HL-60 (cell line): Measurements from ENCODE around the gene KATNAL1.

Experiments used
- DNase-seq, 2 experiments: peaks; one replicate each; pipeline ENCODE4 v3.0.0-alpha.2; 2010 to 2020; ENCODE audit warnings: low read depth in 1 of 2, low spot score in 1 of 2
- H3K27ac ChIP-seq: fragments of 250-450 bp; sonication (Bioruptor Pico); replicated peaks from 2 replicates; pipeline ENCODE4 v1.5.1; 2020; ENCODE audit warnings: mild to moderate bottlenecking, moderate library complexity
- H3K27me3 ChIP-seq: fragments of 250-450 bp; sonication (Bioruptor Pico); 2 replicates; pipeline ENCODE4 v1.5.1; 2021; ENCODE audit warnings: mild to moderate bottlenecking, moderate library complexity; ENCODE audit not compliant: insufficient read depth, poor library complexity, severe bottlenecking
- H3K4me3 ChIP-seq: replicated peaks from 2 replicates; pipeline ENCODE4 v1.5.1; 2011; ENCODE audit warnings: mild to moderate bottlenecking, control low read depth, low read length; ENCODE audit not compliant: insufficient read depth
- GABPA ChIP-seq: IDR thresholded peaks from 2 replicates; pipeline ENCODE4 v1.6.1; 2012; ENCODE audit warnings: low read depth
- POLR2AphosphoS5 ChIP-seq: IDR thresholded peaks from 2 replicates; pipeline ENCODE4 v1.6.1; 2012; ENCODE audit warnings: low read depth
- SPI1 ChIP-seq: IDR thresholded peaks from 2 replicates; pipeline ENCODE4 v1.6.1; 2012; ENCODE audit warnings: low read depth, mild to moderate bottlenecking, borderline replicate concordance
- TF ChIP-seq, protein P1 (sequence below): IDR thresholded peaks from one replicate; pipeline ENCODE4 v1.5.1; 2011; ENCODE audit warnings: low read length, control low read depth, inconsistent platforms; ENCODE audit not compliant: insufficient read depth
- TF ChIP-seq, protein P2 (sequence below): IDR thresholded peaks from 2 replicates; pipeline ENCODE4 v1.6.1; 2012; ENCODE audit warnings: low read depth; ENCODE audit not compliant: insufficient replicate concordance

KATNAL1 gene

GRCh38 chr13:30158774-30159445 is 148.4 kb downstream of the KATNAL1 start:
- H3K27me3 ChIP-seq, result no peaks in the 10 kb centered on the region
- no peak overlapping the region for H3K4me3 ChIP-seq
- no peak overlapping the region for H3K27ac ChIP-seq
- TF ChIP-seq GABPA (no peak), POLR2AphosphoS5 (no peak), SPI1 (no peak)
- TF ChIP-seq, protein P1, sequence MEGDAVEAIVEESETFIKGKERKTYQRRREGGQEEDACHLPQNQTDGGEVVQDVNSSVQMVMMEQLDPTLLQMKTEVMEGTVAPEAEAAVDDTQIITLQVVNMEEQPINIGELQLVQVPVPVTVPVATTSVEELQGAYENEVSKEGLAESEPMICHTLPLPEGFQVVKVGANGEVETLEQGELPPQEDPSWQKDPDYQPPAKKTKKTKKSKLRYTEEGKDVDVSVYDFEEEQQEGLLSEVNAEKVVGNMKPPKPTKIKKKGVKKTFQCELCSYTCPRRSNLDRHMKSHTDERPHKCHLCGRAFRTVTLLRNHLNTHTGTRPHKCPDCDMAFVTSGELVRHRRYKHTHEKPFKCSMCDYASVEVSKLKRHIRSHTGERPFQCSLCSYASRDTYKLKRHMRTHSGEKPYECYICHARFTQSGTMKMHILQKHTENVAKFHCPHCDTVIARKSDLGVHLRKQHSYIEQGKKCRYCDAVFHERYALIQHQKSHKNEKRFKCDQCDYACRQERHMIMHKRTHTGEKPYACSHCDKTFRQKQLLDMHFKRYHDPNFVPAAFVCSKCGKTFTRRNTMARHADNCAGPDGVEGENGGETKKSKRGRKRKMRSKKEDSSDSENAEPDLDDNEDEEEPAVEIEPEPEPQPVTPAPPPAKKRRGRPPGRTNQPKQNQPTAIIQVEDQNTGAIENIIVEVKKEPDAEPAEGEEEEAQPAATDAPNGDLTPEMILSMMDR, result no peak
- TF ChIP-seq, protein P2, sequence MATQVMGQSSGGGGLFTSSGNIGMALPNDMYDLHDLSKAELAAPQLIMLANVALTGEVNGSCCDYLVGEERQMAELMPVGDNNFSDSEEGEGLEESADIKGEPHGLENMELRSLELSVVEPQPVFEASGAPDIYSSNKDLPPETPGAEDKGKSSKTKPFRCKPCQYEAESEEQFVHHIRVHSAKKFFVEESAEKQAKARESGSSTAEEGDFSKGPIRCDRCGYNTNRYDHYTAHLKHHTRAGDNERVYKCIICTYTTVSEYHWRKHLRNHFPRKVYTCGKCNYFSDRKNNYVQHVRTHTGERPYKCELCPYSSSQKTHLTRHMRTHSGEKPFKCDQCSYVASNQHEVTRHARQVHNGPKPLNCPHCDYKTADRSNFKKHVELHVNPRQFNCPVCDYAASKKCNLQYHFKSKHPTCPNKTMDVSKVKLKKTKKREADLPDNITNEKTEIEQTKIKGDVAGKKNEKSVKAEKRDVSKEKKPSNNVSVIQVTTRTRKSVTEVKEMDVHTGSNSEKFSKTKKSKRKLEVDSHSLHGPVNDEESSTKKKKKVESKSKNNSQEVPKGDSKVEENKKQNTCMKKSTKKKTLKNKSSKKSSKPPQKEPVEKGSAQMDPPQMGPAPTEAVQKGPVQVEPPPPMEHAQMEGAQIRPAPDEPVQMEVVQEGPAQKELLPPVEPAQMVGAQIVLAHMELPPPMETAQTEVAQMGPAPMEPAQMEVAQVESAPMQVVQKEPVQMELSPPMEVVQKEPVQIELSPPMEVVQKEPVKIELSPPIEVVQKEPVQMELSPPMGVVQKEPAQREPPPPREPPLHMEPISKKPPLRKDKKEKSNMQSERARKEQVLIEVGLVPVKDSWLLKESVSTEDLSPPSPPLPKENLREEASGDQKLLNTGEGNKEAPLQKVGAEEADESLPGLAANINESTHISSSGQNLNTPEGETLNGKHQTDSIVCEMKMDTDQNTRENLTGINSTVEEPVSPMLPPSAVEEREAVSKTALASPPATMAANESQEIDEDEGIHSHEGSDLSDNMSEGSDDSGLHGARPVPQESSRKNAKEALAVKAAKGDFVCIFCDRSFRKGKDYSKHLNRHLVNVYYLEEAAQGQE, result no peak
- no peak for DNase-seq

- no peak for TF ChIP-seq GABPA
- TF ChIP-seq, protein P2, result no peak
- Histone ChIP-seq H3K4me3 (no peak overlapping the region), H3K27ac (no peak overlapping the region), H3K27me3 (no peaks in the 10 kb centered on the region)
- no peak for DNase-seq
Observed at GRCh38 chr13:30157616-30157993, 149.7 kb downstream of the KATNAL1 start.

DNA sequence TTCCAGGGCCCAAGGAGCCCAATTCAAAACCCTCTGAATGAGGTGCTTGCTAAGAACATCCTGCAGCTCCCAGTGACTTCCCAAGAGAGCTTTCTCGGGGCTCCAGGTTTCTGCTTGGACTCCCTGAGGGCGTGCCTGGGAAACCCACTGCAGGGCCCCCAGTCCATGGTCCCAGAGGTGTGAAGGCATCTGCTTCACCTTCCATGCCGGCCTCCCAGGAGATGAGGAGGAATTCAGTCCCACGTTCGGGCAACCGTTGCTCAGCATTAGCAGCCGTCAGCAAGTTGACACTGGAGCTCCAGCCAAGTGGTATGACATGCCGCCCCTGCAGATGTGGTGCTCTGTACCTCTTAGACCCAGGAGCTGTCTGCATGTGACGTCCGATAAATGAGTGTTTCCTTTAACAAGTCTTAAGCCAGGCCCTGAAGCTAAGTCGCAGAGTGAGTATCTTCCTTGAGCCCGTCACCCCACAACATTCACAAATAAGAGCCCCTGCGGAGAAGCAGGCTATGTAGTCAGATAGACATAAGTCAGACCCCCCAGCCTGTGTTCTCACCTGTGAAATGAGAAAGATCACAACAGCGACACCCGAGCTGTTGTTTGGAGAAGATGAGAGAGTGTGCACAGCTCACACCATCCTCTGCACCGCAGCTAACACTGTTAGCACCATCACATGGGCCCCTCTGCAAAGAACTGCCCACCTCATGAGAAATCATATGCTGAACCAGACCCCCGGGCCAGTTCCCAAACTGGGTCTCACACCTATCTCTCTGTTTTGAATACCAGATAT is 150.3 kb downstream of the KATNAL1 start:
- H3K27me3 ChIP-seq, result no peaks in the 10 kb centered on the region
- TF ChIP-seq POLR2AphosphoS5 (no peak), SPI1 (no peak), GABPA (no peak)
- TF ChIP-seq, protein P2, result no peak
- TF ChIP-seq, protein P1, result no peak
- DNase-seq, result no peak
- no peak overlapping the region for H3K4me3 ChIP-seq
- H3K27ac ChIP-seq, result no peak overlapping the region
